SH-SY5Y (cell line): ENCODE measurements around the gene CFTR.

Experiments
- GATA2 ChIP-seq: IDR thresholded peaks from 2 replicates; pipeline ENCODE4 v1.6.1; 2011; ENCODE audit warnings: mild to moderate bottlenecking, low read depth, low read length
- GATA3 ChIP-seq: IDR thresholded peaks from 2 replicates; pipeline ENCODE4 v1.6.1; 2011; ENCODE audit warnings: low read depth, mild to moderate bottlenecking, low read length, moderate library complexity

- TF ChIP-seq GATA2 (no peak), GATA3 (no peak)
Observed at GRCh38 chr7:117472335-117472734, 7.5 kb upstream of the CFTR start.
